ENCODE measurements around the gene PNPLA7. TPM values are rescaled to one million over a fixed set of nuclear protein-coding genes. Genes with fewer than 3 reads are reported as not detected.

The PNPLA7 gene
- total and polyA plus RNA-seq, 2 of the 13 experiments (the other 11 are each of a cell fraction or from before 2014, with no cell fraction given), result 0.42 to 1.5 TPM

DNA sequence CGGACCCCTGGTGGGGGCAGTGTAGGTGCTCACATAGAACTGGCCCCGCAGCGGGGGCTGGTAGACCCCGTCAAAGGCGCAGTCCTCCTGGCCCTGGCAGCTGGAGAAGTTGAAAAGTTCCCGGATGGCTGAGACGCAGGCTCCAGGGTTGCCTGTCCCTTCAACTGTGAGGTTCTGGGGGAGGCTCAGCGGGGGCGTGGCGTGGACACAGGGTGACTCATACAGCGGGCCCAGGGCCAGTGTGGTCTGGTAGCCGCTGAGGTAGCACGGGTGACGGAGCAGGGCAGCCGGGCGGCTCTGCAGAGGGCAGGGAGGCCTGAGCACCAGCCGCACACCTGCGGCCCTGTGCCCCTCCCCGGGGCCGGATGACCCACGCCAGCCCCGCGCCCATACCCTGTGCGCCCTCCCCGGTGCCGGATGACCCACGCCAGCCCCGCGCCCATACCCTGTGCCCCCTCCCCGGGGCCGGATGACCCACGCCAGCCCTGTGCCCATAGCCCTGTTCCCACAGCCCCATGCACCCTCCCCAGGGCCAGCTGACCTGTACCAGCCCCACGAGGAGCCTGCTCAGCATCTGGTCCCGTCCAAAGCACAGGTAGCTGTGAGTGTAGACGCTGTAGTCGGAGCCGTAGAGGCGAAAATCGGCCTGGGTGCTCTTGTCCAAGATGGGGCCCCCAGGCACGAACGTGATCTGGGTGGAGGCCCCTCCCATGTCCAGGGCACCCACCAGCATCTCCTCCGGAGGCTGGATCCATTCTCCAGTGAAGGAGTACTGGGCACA, 114.0 kb downstream of the PNPLA7 start (continued):
- TF ChIP-seq ZNF124 (CRISPR knock-in tag; IDR thresholded peaks at IDR 0.05) (no peak), ZNF441 (CRISPR knock-in tag; IDR thresholded peaks at IDR 0.05; ENCODE audit: borderline replicate concordance) (no peak), TIGD3 (CRISPR knock-in tag; IDR thresholded peaks at IDR 0.05; ENCODE audit: borderline replicate concordance) (no peak)

DNA sequence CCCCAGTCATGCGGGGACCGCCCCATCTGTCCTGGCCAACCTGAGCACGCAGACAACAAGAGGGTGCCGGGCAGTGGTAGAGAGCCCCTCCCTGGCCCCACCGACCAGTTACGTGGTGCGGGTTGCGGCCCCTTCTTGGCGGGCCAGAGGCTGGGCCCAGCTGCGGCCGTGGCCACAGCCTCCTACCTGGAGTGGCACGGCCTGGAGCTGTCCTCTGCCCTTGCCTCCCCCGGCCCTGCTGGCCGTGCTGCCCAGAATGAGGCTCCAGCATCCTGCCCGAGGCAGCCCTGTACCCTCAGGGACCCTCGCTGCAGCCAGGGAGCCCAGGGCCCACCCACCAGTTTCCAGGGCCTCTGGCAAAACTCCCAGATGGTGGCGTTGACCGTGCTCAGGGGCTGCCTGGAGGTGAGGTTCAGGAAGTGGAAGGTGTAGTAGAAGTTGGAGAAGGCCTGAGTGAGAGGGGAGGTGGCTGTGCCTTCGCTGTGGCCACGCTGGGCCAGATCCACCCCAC, 114.8 kb downstream of the PNPLA7 start:
- intact Hi-C loops (cut with micrococcal nuclease; ENCODE audit: unreplicated experiment), result no loop called here
- H3K9ac ChIP-seq (ENCODE audit: insufficient read depth, low read depth, low read length), result peak overlapping the region; percentile 62
- no peaks in the 10 kb centered on the region for H3K79me2 ChIP-seq (ENCODE audit: insufficient read depth, low read length)
- no peak overlapping the region for H2AFZ ChIP-seq (ENCODE audit: low read length)
- peak overlapping the region in 1 of 3 experiments; percentile 59; a peak in 1 of 6 replicates for H3K4me3 ChIP-seq (replicated peaks in 1 of 3; ENCODE audit: insufficient read depth in 1 of 3, low read depth in 2 of 3, low read length in 3 of 3)
- H3K36me3 ChIP-seq (replicated peaks in 1 of 2; ENCODE audit: control insufficient read depth in 1 of 2, insufficient read depth in 2 of 2, low read length in 2 of 2), result no peaks in the 10 kb centered on the region
- H3K4me2 ChIP-seq (ENCODE audit: low read depth, low read length), result peak overlapping the region; percentile 68
- ChIA-PET CTCF (ENCODE audit: low intra/inter-chr PET ratio, low total read pairs) (no interaction called here), POLR2A (interaction anchor here (0.7 kb wide), 1 partner anchor 12 kb away, joined by 5 read pairs; the partner anchor contains the start of genes EXD3 and NOXA1)
- H3K9me3 ChIP-seq (ENCODE audit: low read length), result no peaks in the 10 kb centered on the region
- H3K27ac ChIP-seq (ENCODE audit: extremely low read length, insufficient read depth, low read length), result no peak overlapping the region
- BruUV-seq (replicated peaks), result no TSS peak
- TF ChIP-seq NONO (IDR thresholded peaks at IDR 0.05) (no peak), NONO (CRISPR knock-in tag; conservative IDR thresholded peaks at IDR 0.05) (0 out of 2 replicates have a peak, but pooled peaks have one; percentile 5), HNF4A (CRISPR knock-in tag; IDR thresholded peaks at IDR 0.05) (no peak), ZNF567 (CRISPR knock-in tag; IDR thresholded peaks at IDR 0.05; ENCODE audit: borderline replicate concordance) (no peak)
- DNase-seq (ENCODE audit: low spot score), result no peak
- ATAC-seq, result peak; percentile 1
- peaks cover 11 to 35% of the 10 kb centered on the region in 2 experiments; a peak in 3 of 5 replicates for H3K27me3 ChIP-seq (ENCODE audit: control insufficient read depth in 1 of 2, insufficient read depth in 2 of 2, low read length in 2 of 2)
- no peak for FAIRE-seq
- peaks cover 23% of the 10 kb centered on the region for H3K4me1 ChIP-seq (ENCODE audit: insufficient read depth, low read length)
- WGBS (ENCODE audit: low lambda C conversion rate), result 20% methylated on average over 5 of the region's 20 CpGs
- in situ Hi-C loops (cut with HindIII; ENCODE audit: extremely low pct_ligation_motif_present, low pct_unique_long_range_greater_than_20kb), result no loop called here
- no peaks in the 10 kb centered on the region for H4K20me1 ChIP-seq (ENCODE audit: insufficient read depth, low read length)

All from HepG2 (cell line).